Tibial artery (tissue), 4 donors: Measurements from ENCODE around the gene GALNS.

Source experiments
- DNase-seq, 2 donors: peaks; one replicate each; pipeline ENCODE4 v3.0.0-alpha.2; 2019
- H3K27ac ChIP-seq, 2 donors: fragments of 200-600 bp; sonication (generic) in 1 of 2; 1 replicate in 1 of 2; 2 replicates in 1 of 2; pipeline ENCODE4 v1.5.1; 2018 to 2019; ENCODE audit warnings: mild to moderate bottlenecking in 1 of 2
- H3K27me3 ChIP-seq, 2 donors: fragments of 200-600 bp; sonication (generic) in 1 of 2; one replicate each; pipeline versions ENCODE4 v1.5.1 to v1.6.0; 2016 to 2019
- H3K36me3 ChIP-seq, 3 donors: fragments of 200-600 bp; sonication (generic) in 2 of 3; one replicate each; pipeline ENCODE4 v1.5.1; 2016 to 2019; ENCODE audit warnings: mild to moderate bottlenecking in 2 of 3
- H3K4me1 ChIP-seq, 4 donors: fragments of 200-600 bp; sonication (generic) in 2 of 4; 1 replicate in 3 of 4; 2 replicates in 1 of 4; pipeline ENCODE4 v1.5.1; 2016 to 2019
- H3K4me3 ChIP-seq, 2 donors: fragments of 200-600 bp; sonication (generic) in 1 of 2; 1 replicate in 1 of 2; 2 replicates in 1 of 2; pipeline ENCODE4 v1.5.1; 2018 to 2019; ENCODE audit warnings: mild to moderate bottlenecking in 2 of 2
- H3K9me3 ChIP-seq, 3 donors: fragments of 200-600 bp; sonication (generic) in 1 of 3; one replicate each; pipeline ENCODE4 v1.5.1; 2016 to 2019
- intact Hi-C: fragments of 100-400 bp; cut with DNase I; formaldehyde crosslinking; loops from one replicate; pipeline ENCODE4 v1.15.0; 2023; ENCODE audit warnings: low total_unique reads
- TF ChIP-seq, protein P1 (sequence below), 2 experiments: fragments of 200-600 bp in 1 of 2; fragments of 450-650 bp in 1 of 2; IDR thresholded peaks; one replicate each; pipeline ENCODE4 v1.5.1; 2017 to 2019; ENCODE audit warnings: antibody characterized with exemption in 2 of 2, mild to moderate bottlenecking in 1 of 2, moderate library complexity in 1 of 2

Gene GALNS

GRCh38 chr16:88805340-88805715, 51.4 kb downstream of the GALNS start:
- TF ChIP-seq, protein P1, sequence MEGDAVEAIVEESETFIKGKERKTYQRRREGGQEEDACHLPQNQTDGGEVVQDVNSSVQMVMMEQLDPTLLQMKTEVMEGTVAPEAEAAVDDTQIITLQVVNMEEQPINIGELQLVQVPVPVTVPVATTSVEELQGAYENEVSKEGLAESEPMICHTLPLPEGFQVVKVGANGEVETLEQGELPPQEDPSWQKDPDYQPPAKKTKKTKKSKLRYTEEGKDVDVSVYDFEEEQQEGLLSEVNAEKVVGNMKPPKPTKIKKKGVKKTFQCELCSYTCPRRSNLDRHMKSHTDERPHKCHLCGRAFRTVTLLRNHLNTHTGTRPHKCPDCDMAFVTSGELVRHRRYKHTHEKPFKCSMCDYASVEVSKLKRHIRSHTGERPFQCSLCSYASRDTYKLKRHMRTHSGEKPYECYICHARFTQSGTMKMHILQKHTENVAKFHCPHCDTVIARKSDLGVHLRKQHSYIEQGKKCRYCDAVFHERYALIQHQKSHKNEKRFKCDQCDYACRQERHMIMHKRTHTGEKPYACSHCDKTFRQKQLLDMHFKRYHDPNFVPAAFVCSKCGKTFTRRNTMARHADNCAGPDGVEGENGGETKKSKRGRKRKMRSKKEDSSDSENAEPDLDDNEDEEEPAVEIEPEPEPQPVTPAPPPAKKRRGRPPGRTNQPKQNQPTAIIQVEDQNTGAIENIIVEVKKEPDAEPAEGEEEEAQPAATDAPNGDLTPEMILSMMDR (IDR thresholded peaks at IDR 0.05), result no peak
- no peak overlapping the region for H3K4me3 ChIP-seq
- peak in 1 of 2 donors; percentile 66 for DNase-seq
- H3K4me1 ChIP-seq, result peaks cover 0 to 33% (median 22%) of the 10 kb centered on the region in 4 donors
- H3K27me3 ChIP-seq, result no peaks in the 10 kb centered on the region
- intact Hi-C loops, result no loop called here
- H3K36me3 ChIP-seq, result peaks cover 0 to 32% (median 13%) of the 10 kb centered on the region in 3 donors
- H3K9me3 ChIP-seq, result no peaks in the 10 kb centered on the region
- no peak overlapping the region for H3K27ac ChIP-seq

GRCh38 chr16:88804552-88805339, 52.0 kb downstream of the GALNS start:
- TF ChIP-seq, protein P1 (IDR thresholded peaks at IDR 0.05), result no peak
- no peaks in the 10 kb centered on the region for H3K9me3 ChIP-seq
- no peak overlapping the region for H3K27ac ChIP-seq
- intact Hi-C loops, result no loop called here
- H3K4me1 ChIP-seq, result peaks cover 0 to 27% (median 16%) of the 10 kb centered on the region in 4 donors
- no peaks in the 10 kb centered on the region for H3K27me3 ChIP-seq
- DNase-seq, result peak in 1 of 2 donors; percentile 63
- H3K36me3 ChIP-seq, result peaks cover 0 to 28% (median 10%) of the 10 kb centered on the region in 3 donors
- peak overlapping the region in 1 of 2 donors; percentile 72 for H3K4me3 ChIP-seq

GRCh38 chr16:88804173-88804551, 52.6 kb downstream of the GALNS start:
- Histone ChIP-seq H3K4me3 (peak overlapping the region; percentile 54 to 72), H3K27ac (no peak overlapping the region), H3K4me1 (peaks cover 0 to 23% (median 14%) of the 10 kb centered on the region in 4 donors), H3K36me3 (peaks cover 0 to 22% (median 5%) of the 10 kb centered on the region in 3 donors), H3K9me3 (no peaks in the 10 kb centered on the region), H3K27me3 (no peaks in the 10 kb centered on the region)
- intact Hi-C loops, result no loop called here
- TF ChIP-seq, protein P1 (IDR thresholded peaks at IDR 0.05), result no peak
- DNase-seq, result peak in 1 of 2 donors; percentile 69

GRCh38 chr16:88803264-88803987, 53.3 kb downstream of the GALNS start, which contains the start of gene CDT1:
Gene CDT1, plus strand, starts transcription at chr16:88803789. Its CDS starts 43 bp downstream, at chr16:88803832.
- intact Hi-C loops, result no loop called here
- DNase-seq, result peak; percentile 65 to 91

GRCh38 chr16:88800277-88800592, 56.5 kb downstream of the GALNS start:
- DNase-seq, result no peak
- no peaks in the 10 kb centered on the region for H3K36me3 ChIP-seq
- TF ChIP-seq, protein P1 (IDR thresholded peaks at IDR 0.05), result no peak
- intact Hi-C loops, result no loop called here
- no peaks in the 10 kb centered on the region for H3K9me3 ChIP-seq
- H3K27ac ChIP-seq, result no peak overlapping the region
- H3K4me3 ChIP-seq, result no peak overlapping the region
- H3K27me3 ChIP-seq, result peaks cover 0 to 5% of the 10 kb centered on the region in 2 donors
- H3K4me1 ChIP-seq, result peaks cover 0 to 23% (median 14%) of the 10 kb centered on the region in 4 donors

More at GRCh38 chr16:88803264-88803987, 53.3 kb downstream of the GALNS start, which contains the start of gene CDT1:
- no peaks in the 10 kb centered on the region for H3K27me3 ChIP-seq
- TF ChIP-seq, protein P1 (IDR thresholded peaks at IDR 0.05), result no peak
- no peaks in the 10 kb centered on the region for H3K9me3 ChIP-seq
- peaks cover 0 to 23% (median 14%) of the 10 kb centered on the region in 4 donors for H3K4me1 ChIP-seq
- H3K27ac ChIP-seq, result peak within 1 kb of the TSS; percentile 6 to 58
- peaks cover 0 to 14% (median 0%) of the 10 kb centered on the region in 3 donors for H3K36me3 ChIP-seq
- peak within 1 kb of the TSS; percentile 54 to 72 for H3K4me3 ChIP-seq
